HG03045 (cell line): Measurements from ENCODE around the gene RTEL1.
"Not testable (repeated sequence)": the region's sequence is repeated elsewhere in the genome, so short reads cannot be mapped to it uniquely, and the experiment has no call there.

Experiments
- ATAC-seq: cut with Tn5 transposase; IDR thresholded peaks from one replicate; pipeline ENCODE4 v1.9.1; 2021; ENCODE audit warnings: mild to moderate bottlenecking, moderate library complexity; ENCODE audit not compliant: unreplicated experiment

Gene RTEL1, protein sequence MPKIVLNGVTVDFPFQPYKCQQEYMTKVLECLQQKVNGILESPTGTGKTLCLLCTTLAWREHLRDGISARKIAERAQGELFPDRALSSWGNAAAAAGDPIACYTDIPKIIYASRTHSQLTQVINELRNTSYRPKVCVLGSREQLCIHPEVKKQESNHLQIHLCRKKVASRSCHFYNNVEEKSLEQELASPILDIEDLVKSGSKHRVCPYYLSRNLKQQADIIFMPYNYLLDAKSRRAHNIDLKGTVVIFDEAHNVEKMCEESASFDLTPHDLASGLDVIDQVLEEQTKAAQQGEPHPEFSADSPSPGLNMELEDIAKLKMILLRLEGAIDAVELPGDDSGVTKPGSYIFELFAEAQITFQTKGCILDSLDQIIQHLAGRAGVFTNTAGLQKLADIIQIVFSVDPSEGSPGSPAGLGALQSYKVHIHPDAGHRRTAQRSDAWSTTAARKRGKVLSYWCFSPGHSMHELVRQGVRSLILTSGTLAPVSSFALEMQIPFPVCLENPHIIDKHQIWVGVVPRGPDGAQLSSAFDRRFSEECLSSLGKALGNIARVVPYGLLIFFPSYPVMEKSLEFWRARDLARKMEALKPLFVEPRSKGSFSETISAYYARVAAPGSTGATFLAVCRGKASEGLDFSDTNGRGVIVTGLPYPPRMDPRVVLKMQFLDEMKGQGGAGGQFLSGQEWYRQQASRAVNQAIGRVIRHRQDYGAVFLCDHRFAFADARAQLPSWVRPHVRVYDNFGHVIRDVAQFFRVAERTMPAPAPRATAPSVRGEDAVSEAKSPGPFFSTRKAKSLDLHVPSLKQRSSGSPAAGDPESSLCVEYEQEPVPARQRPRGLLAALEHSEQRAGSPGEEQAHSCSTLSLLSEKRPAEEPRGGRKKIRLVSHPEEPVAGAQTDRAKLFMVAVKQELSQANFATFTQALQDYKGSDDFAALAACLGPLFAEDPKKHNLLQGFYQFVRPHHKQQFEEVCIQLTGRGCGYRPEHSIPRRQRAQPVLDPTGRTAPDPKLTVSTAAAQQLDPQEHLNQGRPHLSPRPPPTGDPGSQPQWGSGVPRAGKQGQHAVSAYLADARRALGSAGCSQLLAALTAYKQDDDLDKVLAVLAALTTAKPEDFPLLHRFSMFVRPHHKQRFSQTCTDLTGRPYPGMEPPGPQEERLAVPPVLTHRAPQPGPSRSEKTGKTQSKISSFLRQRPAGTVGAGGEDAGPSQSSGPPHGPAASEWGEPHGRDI (N-terminal part only)

DNA sequence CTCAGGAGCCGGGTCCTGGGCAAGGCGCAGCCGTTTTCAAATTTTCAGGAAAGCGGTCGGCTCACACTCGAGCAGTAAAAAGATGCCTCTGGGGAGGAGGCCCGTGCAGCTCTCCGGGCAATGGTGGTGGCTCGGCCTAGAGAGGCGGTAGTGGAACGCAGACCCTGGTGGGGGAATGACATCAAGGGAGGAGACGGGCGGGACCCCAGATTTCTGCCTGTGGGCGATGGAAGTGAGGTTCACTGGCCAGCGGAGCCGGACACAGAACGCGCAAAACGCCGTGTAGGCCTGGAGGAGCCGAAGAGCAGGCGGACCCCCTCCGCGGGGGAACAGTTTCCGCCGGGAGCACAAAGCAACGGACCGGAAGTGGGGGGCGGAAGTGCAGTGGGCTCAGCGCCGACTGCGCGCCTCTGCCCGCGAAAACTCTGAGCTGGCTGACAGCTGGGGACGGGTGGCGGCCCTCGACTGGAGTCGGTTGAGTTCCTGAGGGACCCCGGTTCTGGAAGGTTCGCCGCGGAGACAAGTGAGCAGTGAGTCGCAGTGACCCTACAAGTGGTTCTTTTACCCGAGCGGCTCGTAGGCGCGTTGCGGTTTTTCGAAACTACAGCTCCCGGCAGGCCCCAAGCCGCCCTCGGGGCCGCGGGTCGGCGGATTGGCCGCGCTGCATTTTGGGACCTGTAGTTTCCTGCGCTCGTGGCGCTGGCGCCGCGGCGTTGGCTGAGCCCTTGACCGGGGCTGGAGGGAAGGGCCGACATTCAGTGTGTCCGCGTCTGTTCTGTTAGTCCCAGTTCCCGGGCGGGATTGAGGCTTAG is at the start of gene RTEL1:
Gene RTEL1 (plus strand): TSS at position 376 of the 812 bp plus-strand sequence. CDS start 1,091 bp downstream, outside the sequence.
- peak; percentile 80 for ATAC-seq

DNA sequence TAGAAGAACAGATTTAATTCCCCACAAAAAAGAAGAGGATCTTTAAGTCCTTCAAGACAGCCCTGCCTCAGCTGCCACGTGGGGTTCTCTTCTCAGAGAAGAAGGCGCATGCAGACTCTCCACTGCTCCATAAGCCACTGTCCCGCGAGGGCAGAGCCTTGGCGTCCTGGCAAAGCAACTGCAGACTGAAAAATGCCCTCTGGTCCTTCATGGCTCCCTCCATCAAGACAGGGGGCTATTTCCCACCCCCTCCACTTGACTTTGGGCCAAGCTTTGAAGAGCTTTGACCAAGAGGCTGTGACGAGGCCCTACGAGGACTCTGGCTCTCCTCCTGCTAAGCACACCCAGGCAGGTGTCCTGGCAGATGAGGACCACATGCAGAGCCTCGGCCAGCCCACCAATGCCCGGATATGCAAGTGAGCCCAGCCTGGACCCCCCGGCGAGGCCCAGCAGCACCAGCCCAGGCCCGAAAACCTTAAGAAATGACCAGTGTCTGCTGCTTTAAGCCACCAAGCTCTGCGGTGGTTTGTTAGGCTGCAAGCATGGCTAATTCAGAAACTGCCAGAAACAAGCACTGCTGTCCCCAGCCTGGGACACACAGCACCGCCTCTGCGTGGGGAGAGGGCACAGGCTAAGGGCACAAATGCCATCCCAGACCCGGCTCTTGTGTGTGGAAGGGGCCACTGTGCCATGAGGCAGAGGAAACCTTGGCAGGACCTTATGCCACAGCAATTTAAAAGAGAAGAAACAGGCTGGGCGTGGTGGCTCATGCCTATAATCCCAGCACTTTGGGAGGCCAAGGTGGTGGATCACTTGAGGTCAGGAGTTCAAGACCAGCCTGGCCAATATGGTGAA is 47.3 kb upstream of the RTEL1 start:
- ATAC-seq: no peak

DNA sequence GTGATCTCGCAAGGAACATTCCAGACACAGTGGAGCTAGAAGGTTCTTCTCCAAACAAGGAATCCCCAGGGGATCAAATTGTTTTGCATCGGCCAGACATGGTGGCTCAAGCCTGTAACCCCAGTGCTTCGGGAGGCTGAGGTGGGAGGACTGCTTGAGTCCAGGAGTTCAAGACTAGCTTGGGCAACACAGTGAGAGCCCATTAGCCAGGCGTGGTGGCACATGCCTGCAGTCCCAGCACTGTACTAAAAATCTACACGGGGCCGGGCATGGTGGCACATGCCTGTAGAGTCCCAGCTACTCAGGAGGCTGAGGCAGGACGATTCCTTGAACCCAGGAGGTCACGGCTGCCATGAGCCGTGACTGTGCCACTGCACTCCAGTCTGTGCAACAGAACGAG is 46.5 kb upstream of the RTEL1 start:
- no peak for ATAC-seq

DNA sequence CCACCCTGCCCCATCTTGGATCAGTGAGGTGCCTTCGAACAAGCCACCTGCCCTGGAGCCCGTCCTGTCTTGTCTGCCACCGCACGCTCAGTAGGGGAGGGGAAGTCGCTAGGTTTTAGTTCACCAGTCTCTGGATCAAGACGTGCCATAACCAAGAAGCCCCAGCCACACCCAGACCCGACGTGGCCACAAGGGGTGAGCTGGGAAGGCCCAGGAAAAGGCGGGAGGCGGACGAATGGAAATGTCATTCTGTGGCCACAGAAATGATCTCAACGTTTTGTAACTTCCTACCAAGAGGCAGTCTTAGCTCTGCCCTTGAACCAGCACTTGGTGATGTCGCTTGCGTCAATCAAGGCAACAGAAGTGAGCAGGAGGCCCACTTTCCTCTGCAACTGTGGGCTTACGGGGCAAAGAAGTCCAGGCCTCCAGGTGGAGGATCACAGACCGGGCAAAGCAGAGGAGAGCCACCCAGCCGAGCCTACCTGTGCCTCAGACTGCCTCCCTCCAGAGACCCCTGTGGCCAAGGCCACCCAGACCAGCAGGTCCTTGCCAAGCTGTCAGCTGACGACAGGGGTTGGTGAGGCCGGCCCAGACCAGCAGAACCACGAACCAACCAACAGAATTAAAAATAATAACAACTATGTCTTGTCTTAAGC is 45.7 kb upstream of the RTEL1 start:
- ATAC-seq: no peak

DNA sequence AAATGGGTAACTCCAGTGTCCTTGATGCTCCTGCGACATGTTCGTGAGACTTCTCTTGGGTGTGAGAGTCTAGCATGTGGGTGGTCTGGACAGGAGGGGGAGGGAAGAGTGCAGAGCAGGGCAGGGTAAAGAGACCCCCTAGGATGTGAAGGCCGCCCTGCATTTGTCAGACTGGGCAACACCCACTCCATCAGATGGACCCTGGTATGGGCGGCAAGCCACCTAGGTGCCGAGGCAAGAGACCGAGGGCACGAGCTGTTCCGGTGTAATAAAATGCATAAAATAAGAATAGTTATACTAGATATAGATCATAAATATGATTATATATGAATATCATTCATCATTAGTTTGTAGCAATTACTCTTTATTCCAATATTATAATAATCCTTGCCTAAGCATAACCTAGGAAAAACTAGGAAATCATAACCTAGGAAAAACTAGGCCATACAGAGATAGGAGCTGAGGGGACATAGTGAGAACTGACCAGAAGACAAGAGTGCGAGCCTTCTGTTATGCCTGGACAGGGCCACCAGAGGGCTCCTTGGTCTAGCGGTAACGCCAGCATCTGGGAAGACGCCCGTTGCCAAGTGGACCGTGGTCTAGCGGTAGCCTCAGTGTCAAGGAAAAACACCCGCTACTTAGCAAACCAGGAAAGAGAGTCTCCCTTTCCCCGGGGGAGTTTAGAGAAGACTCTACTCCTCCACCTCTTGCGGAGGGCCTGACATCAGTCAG is 44.1 kb upstream of the RTEL1 start:
- ATAC-seq: not testable (repeated sequence)

DNA sequence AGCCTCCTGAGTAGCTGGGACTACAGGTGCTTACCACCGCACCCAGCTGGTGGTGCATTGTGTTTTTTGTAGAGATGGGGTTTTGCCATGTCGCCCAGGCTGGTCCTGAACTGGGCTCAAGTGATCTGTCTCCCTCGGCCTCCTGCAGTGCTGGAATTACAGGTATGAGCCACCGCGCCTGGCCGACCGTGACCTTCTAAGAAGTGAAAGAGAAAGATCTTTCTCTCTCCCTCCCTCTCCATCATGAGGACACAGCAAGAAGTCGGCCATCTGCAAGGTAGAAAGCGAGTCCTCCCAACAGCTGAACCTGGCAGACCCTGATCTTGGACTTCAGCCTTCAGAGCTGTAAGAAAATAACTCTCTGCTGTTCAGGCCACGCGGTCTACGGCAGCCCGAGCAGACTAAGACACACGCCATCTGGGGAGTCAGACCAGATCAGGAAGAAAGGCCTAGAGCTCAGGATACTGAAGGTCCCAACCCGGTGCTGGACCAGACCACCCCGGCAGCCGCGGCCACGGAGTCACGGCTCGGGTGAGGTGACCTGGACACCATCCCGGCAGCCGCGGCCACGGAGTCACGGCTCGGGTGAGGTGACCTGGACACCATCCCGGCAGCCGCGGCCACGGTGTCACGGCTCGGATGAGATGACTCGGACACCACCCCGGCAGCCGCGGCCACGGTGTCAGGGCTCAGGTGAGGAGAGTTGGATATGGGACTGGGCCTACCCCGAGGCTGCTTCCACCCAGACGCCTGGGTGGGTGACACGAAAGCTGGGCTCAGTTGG is 40.8 kb upstream of the RTEL1 start:
- ATAC-seq: no peak

DNA sequence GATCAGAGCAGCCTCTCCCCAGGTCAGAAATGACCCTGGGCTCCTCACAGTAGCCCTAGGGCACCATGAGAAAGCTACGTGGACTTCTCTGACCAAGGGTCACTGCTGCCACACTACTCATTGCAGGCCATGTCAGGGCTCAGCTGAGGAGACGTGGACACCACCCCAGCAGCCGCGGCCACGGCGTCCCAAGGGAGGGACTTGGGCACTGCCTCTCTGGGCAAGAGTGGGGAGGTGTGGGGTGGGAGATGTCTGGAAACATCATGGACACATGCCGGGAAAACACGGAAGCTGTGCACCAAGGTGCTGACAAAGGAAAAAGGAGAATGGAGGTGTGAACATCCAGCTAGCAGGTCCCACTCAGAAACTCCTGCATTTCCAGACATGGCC is 40.2 kb upstream of the RTEL1 start:
- no peak for ATAC-seq

DNA sequence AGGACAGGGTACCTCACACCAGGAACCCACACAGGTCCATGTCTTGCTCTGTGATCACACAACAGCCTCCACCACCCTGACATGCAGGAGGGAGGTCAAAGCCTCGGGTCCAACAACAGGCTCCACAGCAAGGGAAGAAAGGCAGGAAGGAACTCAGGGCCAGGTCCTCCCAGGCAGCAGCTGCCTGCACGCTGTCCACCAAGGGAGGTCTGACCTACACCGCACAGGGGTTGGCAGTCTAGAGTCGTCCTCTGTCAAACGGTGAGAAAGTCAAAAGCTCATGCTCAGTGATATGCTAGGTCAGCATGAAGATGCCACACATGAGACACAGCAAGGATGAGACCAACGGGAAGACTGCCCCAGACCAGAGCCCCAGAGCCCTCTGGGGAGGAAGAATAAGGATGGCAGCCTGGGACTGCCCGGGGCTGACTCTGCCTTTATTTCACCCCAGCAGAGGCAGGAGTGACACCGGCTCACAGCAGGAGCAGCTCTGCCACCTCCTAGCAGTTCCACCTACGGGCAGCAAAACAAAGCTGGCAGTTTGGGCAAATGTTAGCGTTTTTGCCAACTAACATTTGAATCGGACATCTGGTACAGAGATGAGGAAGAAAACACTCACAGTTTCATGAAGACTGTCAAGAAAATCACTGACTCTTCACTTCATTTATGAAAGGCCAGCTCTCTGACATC is 39.7 kb upstream of the RTEL1 start:
- ATAC-seq: no peak

DNA sequence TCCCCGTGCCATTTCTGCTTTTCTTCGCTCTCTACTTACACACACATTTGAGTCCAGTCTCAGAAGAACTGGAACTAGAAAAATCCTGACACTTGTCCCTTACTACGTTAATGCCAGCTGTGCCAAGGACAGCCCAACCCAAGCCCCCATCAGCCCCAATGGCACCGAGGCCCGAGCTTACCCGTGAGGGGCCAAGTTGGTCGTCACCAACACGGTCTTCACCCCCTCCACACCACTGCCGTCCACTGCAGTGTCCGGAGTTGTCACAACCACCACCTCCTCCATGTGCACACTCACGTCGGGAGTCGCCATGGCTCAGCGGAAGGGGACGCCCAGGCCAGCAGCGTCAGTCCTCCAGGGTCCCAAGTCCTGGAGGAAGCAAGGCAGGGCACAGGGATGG is 39.0 kb upstream of the RTEL1 start:
- no peak for ATAC-seq

DNA sequence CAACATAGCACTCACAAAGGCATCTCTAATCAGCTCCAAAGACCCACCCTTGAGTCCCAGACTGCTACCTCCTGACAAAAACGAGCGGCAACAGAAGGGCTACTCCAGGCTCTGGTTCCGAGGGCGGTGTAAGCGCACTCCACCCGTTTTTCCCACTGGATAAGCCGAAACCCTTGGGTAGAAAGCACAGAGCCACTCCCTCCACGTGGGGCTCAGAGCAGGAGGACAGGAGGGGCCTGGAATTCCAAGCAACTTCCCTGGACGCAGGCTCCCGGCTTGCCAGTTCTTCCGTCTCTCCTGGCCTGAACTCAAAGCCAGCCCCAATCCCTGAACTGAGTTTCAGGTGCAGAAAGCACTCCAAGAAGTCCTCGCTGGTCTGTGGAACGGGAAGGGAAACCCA is 38.6 kb upstream of the RTEL1 start:
- no peak for ATAC-seq

DNA sequence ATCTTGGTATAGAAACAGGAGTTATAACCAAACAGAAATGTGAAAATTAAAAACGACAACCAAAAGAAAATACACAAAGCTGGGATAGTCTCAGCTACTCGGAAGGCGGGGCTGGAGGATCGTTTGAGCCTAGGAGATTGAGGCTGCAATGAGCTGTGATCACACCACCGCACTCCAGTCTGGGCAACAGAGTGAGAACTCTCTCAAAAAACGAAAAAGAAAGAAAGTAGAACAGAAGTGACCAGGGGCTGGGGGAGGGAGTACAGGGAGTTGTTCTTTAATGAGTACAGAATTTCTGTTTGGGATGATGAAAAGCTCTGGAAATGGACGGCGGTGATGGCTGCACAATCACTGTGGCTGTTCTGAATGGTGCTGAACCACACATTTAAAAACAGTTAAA is 37.1 kb upstream of the RTEL1 start:
- no peak for ATAC-seq

DNA sequence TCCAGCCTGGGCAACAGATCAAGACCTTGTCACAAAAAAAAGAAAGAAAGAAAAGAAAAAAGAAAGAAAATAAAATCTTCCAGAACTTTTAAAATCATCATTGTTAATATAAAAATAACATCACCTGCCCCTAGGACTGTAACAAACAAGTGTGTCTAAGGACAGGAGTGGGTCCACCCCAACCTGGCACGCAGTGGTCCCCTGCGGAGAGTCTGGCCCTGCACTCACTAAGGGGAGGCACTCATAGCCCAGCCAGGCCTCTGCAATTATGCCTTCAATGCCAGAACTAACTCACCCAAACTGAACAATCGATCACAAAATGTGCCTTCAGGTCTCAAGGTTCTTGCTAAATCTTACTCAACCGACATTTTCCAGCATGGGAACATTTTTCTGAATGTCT is 36.0 kb upstream of the RTEL1 start:
- ATAC-seq: no peak

DNA sequence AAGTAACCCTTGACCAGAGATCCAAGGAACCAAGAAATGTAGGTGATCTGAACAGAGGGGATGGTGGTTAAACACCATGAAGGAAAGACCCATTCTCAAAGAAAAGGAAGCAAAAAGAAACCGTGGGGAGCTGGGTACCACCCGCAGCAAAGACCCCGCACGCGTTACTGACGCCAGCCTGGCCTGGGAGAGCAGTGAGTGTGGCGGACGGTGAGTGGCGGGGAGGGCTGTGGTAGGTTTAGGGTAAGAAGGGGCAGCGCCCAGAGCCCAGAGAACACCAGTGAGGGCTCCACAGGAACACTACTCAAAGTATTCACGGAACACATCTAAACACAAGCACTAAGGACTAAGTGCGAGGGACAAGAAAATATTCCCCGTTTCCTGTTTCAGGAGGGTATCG is 35.4 kb upstream of the RTEL1 start:
- no peak for ATAC-seq

DNA sequence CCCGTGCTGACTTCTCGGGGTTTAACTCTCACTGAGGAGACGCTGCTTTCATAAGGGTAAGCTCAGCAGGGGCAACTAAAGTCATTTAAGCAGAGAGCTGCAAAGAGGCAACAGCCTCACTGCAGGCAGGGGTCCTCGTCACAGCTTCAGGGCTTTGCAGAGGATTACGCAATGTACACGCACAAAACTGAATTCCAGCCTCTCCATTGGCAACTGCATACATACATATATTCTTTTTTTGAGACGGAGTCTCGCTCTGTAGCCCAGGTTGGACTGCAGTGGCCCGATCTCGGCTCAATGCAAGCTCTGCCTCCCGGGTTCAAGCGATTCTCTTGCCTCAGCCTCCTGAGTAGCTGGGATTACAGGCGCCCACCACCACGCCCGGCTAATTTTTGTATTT is 33.6 kb upstream of the RTEL1 start:
- ATAC-seq: no peak

DNA sequence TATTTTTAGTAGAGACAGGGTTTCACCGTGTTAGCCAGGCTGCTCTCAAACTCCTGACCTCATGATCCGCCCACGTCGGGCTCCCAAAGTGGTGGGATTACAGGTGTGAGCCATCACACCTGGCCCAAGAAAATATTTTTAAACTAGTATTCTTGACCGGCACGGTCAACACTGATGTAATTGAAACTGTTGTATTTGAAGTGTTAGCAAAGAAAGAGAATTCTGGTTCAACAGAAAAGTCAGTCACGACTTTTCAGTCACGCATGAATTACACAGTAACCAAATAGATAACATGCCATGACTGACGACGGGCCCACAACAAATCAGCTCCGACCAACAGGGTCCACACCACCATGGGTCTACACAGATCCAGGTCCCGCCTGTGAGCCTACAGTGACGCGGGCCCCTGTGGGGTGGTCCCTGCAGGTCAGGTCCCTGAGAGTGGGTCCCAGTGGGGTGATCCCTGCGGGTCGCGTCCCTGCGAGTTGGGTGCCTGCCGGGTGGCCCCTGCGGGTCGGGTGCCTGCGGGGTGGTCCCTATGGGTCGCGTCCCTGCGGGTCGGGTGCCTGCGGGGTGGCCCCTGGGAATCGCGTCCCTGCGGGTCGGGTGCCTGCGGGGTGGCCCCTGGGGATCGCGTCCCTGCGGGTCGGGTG is 32.2 kb upstream of the RTEL1 start:
- no peak for ATAC-seq

DNA sequence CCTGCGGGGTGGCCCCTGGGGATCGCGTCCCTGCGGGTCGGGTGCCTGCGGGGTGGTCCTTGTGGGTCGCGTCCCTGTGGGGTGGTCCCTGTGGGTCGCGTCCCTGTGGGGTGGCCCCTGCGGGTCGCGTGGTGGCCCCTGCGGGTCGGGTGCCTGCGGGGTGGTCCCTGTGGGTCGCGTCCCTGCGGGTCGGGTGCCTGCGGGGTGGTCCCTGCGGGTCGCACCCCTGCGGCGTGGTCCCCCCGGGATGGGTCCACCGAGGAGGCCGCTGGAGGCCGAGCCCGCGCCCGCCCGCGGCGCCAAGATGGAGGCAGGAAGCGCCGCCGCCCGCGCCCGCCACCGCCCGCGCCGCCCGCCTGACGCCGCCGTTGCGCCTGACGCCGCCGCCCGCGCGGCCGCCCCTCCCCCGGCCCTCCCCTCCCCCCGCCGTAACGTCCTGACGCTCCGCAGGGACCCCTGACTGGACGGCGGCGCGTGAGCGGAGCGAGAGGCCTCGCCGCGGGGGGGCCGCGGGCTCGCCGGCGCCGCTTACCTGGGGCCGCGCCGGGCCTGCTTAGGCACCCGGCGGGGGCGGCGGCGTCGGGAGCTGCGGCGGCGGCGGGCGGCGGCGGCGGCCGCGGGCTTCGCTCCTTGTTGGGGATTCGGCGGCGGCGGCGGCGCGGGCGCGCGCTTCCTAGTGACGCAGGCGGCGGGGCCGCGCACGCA is 31.5 kb upstream of the RTEL1 start, which contains the start of gene GMEB2:
Gene GMEB2 (minus strand): TSS at position 678 of the 705 bp plus-strand sequence. CDS start 7,704 bp downstream, outside the sequence.
- ATAC-seq: peak; percentile 46
